Astrocyte of the cerebellum (primary cell): ENCODE data around the gene AQR.

Source experiments
- DNase-seq: peaks from one replicate; pipeline ENCODE4 v3.0.0-alpha.2; 2011; ENCODE audit warnings: low read depth
- H3K4me3 ChIP-seq: 2 replicates; pipeline ENCODE4 v1.5.1; 2011; ENCODE audit warnings: mild to moderate bottlenecking, low read depth, low read length, moderate library complexity
- CTCF ChIP-seq: IDR thresholded peaks from 2 replicates; pipeline ENCODE4 v1.5.1; 2012; ENCODE audit warnings: low read length, low read depth, moderate library complexity, mild to moderate bottlenecking; ENCODE audit errors: missing control alignments
- in situ Hi-C: cut with HindIII; loops from 2 replicates; pipeline ENCODE4 v1.10.0; 2017; ENCODE audit warnings: low sequenced_read_pairs

AQR gene

GRCh38 chr15:34869110-34869509, 100.4 kb downstream of the AQR start:
- no peak overlapping the region for H3K4me3 ChIP-seq
- TF ChIP-seq CTCF: no peak
- DNase-seq: no peak
- in situ Hi-C loops: no loop called here

GRCh38 chr15:34865531-34865930, 104.0 kb downstream of the AQR start:
- in situ Hi-C loops: no loop called here
- TF ChIP-seq CTCF: no peak
- DNase-seq: no peak
- H3K4me3 ChIP-seq: no peak overlapping the region

GRCh38 chr15:34861214-34861613, 108.3 kb downstream of the AQR start:
- no peak overlapping the region for H3K4me3 ChIP-seq
- DNase-seq: no peak
- in situ Hi-C loops: no loop called here
- no peak for TF ChIP-seq CTCF

- TF ChIP-seq CTCF: no peak
- in situ Hi-C loops: no loop called here
- DNase-seq: no peak
- no peak overlapping the region for H3K4me3 ChIP-seq
Measured at GRCh38 chr15:34855893-34856292, 113.6 kb downstream of the AQR start.

- TF ChIP-seq CTCF: no peak
- peak; percentile 49 for DNase-seq
- H3K4me3 ChIP-seq: no peak overlapping the region
- in situ Hi-C loops: no loop called here
Measured at GRCh38 chr15:34855413-34855812, 114.1 kb downstream of the AQR start.

- in situ Hi-C loops: no loop called here
- no peak for TF ChIP-seq CTCF
- DNase-seq: no peak
Measured at GRCh38 chr15:34854232-34854631, 115.3 kb downstream of the AQR start.

GRCh38 chr15:34853001-34853758, 116.4 kb downstream of the AQR start:
- TF ChIP-seq CTCF: no peak
- in situ Hi-C loops: no loop called here
- no peak for DNase-seq
- H3K4me3 ChIP-seq: no peak overlapping the region

More at GRCh38 chr15:34854232-34854631, 115.3 kb downstream of the AQR start:
- no peak overlapping the region for H3K4me3 ChIP-seq
